HL-60 (cell line): ENCODE measurements around the gene SSRP1.
"Not testable (repeated sequence)": the region's sequence is repeated elsewhere in the genome, so short reads cannot be mapped to it uniquely, and the experiment has no call there.

Experiments
- DNase-seq, 2 experiments: peaks; one replicate each; pipeline ENCODE4 v3.0.0-alpha.2; 2010 to 2020; ENCODE audit warnings: low read depth in 1 of 2, low spot score in 1 of 2
- H3K27ac ChIP-seq: fragments of 250-450 bp; sonication (Bioruptor Pico); replicated peaks from 2 replicates; pipeline ENCODE4 v1.5.1; 2020; ENCODE audit warnings: mild to moderate bottlenecking, moderate library complexity
- H3K27me3 ChIP-seq: fragments of 250-450 bp; sonication (Bioruptor Pico); 2 replicates; pipeline ENCODE4 v1.5.1; 2021; ENCODE audit warnings: mild to moderate bottlenecking, moderate library complexity; ENCODE audit not compliant: insufficient read depth, poor library complexity, severe bottlenecking
- H3K4me3 ChIP-seq: replicated peaks from 2 replicates; pipeline ENCODE4 v1.5.1; 2011; ENCODE audit warnings: mild to moderate bottlenecking, control low read depth, low read length; ENCODE audit not compliant: insufficient read depth
- GABPA ChIP-seq: IDR thresholded peaks from 2 replicates; pipeline ENCODE4 v1.6.1; 2012; ENCODE audit warnings: low read depth
- POLR2AphosphoS5 ChIP-seq: IDR thresholded peaks from 2 replicates; pipeline ENCODE4 v1.6.1; 2012; ENCODE audit warnings: low read depth
- SPI1 ChIP-seq: IDR thresholded peaks from 2 replicates; pipeline ENCODE4 v1.6.1; 2012; ENCODE audit warnings: low read depth, mild to moderate bottlenecking, borderline replicate concordance
- TF ChIP-seq, protein P1 (sequence below): IDR thresholded peaks from one replicate; pipeline ENCODE4 v1.5.1; 2011; ENCODE audit warnings: low read length, control low read depth, inconsistent platforms; ENCODE audit not compliant: insufficient read depth
- TF ChIP-seq, protein P2 (sequence below): IDR thresholded peaks from 2 replicates; pipeline ENCODE4 v1.6.1; 2012; ENCODE audit warnings: low read depth; ENCODE audit not compliant: insufficient replicate concordance

The SSRP1 gene

DNA sequence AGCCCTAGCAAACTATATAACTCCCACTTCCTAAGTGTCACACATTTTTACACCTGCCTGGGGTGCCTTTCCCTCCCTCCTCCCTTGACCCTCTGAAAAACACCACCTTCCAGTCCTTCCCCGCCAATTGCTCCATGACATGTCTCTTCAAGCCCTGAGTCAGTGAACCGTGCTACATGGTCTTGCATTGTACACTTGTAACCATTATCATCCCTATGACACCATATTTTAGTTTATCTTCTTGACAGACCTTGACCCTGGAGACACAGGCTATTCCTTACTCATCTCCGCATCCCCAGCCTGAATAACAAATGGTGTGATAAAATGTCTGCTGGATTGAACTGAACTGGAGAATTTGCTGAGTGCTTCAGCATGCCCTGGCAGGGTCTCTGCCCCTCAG lies 47.8 kb downstream of the SSRP1 start:
- TF ChIP-seq GABPA (no peak), SPI1 (no peak), POLR2AphosphoS5 (no peak)
- Histone ChIP-seq H3K27me3 (peaks cover 4% of the 10 kb centered on the region), H3K4me3 (no peak overlapping the region), H3K27ac (no peak overlapping the region)
- no peak for DNase-seq

DNA sequence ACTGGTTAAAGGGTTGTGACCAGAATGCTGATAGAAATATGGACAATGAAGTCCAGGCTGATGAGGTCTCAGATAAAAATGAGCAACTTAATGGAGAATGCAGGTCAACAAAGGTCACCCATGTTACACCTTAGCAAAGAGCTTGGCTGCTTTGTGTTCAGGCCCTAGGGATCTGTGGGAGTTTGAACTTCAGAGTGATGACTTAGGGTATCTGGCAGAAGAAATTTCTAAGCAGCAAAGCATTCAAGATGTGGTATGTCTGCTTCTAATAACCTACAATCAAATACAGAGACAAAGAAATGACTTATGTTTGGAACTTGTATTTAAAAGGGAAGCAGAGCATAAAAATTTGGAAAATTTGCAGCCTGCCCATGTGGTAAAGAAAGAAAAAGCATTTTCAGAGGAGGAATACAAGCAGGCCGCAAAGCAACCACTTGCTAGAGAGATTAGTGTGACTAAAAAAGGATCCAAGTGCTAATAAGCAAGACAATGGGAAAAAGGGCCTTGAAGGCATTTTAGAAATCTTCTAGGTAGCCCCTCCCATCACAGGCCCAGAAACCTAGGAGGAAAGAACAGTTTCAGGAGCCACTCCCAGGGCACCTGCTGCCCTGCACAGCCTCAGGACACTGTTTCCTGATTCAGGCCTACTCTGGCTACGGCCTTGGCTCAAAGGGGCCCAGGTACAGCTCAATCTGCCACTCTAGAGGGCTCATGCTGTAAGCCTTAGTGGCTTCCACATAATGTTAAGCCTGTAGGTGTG lies 52.3 kb downstream of the SSRP1 start:
- DNase-seq = no peak
- no peaks in the 10 kb centered on the region for H3K27me3 ChIP-seq
- no peak overlapping the region for H3K27ac ChIP-seq
- TF ChIP-seq, protein P1, sequence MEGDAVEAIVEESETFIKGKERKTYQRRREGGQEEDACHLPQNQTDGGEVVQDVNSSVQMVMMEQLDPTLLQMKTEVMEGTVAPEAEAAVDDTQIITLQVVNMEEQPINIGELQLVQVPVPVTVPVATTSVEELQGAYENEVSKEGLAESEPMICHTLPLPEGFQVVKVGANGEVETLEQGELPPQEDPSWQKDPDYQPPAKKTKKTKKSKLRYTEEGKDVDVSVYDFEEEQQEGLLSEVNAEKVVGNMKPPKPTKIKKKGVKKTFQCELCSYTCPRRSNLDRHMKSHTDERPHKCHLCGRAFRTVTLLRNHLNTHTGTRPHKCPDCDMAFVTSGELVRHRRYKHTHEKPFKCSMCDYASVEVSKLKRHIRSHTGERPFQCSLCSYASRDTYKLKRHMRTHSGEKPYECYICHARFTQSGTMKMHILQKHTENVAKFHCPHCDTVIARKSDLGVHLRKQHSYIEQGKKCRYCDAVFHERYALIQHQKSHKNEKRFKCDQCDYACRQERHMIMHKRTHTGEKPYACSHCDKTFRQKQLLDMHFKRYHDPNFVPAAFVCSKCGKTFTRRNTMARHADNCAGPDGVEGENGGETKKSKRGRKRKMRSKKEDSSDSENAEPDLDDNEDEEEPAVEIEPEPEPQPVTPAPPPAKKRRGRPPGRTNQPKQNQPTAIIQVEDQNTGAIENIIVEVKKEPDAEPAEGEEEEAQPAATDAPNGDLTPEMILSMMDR = no peak
- TF ChIP-seq SPI1 = no peak
- TF ChIP-seq, protein P2, sequence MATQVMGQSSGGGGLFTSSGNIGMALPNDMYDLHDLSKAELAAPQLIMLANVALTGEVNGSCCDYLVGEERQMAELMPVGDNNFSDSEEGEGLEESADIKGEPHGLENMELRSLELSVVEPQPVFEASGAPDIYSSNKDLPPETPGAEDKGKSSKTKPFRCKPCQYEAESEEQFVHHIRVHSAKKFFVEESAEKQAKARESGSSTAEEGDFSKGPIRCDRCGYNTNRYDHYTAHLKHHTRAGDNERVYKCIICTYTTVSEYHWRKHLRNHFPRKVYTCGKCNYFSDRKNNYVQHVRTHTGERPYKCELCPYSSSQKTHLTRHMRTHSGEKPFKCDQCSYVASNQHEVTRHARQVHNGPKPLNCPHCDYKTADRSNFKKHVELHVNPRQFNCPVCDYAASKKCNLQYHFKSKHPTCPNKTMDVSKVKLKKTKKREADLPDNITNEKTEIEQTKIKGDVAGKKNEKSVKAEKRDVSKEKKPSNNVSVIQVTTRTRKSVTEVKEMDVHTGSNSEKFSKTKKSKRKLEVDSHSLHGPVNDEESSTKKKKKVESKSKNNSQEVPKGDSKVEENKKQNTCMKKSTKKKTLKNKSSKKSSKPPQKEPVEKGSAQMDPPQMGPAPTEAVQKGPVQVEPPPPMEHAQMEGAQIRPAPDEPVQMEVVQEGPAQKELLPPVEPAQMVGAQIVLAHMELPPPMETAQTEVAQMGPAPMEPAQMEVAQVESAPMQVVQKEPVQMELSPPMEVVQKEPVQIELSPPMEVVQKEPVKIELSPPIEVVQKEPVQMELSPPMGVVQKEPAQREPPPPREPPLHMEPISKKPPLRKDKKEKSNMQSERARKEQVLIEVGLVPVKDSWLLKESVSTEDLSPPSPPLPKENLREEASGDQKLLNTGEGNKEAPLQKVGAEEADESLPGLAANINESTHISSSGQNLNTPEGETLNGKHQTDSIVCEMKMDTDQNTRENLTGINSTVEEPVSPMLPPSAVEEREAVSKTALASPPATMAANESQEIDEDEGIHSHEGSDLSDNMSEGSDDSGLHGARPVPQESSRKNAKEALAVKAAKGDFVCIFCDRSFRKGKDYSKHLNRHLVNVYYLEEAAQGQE = no peak
- no peak for TF ChIP-seq POLR2AphosphoS5
- TF ChIP-seq GABPA = no peak
- no peak overlapping the region for H3K4me3 ChIP-seq

DNA sequence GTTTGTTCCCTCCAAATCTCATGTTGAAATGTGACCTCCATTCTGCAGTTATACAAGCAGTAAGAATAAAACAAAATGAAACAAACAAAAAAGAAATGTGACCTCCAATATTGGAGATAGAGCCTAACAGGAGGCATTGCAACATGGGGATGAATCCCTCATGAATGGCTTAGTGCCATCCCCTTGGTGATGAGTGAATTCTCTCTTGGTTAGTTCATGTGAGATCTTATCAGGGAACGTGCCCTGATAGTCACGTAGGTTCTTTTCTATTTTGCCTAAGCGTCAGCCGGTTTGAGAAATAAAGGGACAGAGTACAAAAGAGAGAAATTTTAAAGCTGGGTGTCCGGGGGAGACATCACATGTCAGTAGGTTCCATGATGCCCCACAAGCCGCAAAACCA lies 54.1 kb downstream of the SSRP1 start:
- DNase-seq, H3K4me3 ChIP-seq, H3K27me3 ChIP-seq, H3K27ac ChIP-seq: not testable (repeated sequence)

DNA sequence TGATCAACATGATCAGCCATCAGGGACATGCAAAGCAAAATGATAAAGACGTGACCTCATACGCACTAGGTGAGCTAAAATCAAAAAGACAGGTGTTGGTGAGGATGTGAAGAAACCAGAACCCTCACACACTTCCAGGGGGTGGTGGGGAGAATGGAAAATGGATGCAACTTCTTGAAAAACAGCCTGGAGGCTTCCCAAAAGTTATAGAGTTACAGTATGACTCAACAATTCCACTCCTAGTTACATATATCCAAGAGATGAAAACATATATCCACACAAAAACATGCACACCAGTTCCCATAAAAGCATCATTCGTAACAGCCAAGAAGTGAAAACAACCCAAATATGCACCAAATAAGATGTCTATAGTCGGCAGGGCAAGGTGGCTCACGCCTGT lies 56.6 kb downstream of the SSRP1 start:
- H3K27me3 ChIP-seq = no peaks in the 10 kb centered on the region
- H3K27ac ChIP-seq = no peak overlapping the region
- no peak overlapping the region for H3K4me3 ChIP-seq
- TF ChIP-seq GABPA (no peak), SPI1 (no peak), POLR2AphosphoS5 (no peak)
- TF ChIP-seq, protein P2 = no peak
- TF ChIP-seq, protein P1 = no peak
- no peak for DNase-seq

DNA sequence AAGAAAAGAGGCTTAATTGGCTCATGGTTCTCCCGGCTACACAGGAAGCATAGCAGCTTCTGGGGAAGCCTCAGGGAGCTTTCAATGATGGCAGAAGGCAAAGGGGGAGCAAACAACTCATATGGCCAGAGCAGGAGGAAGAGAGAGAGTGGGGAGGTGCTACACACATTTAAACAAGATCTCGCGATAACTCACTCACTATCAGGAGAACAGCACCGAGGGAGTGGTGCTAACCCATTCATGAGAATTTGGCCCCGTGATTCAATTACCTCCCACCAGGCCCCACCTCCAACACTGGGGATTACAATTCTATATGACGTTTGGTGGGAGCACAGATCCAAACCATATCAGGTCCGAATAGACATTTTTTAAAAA lies 57.0 kb downstream of the SSRP1 start:
- DNase-seq = no peak
- H3K4me3 ChIP-seq = no peak overlapping the region
- TF ChIP-seq, protein P2 = no peak
- TF ChIP-seq POLR2AphosphoS5 (no peak), SPI1 (no peak), GABPA (no peak)
- TF ChIP-seq, protein P1 = no peak
- no peaks in the 10 kb centered on the region for H3K27me3 ChIP-seq
- H3K27ac ChIP-seq = no peak overlapping the region
